Fibroblast of skin of scalp (primary cell): ENCODE results near the gene MCRS1.
"Not testable (repeated sequence)": the region's sequence is repeated elsewhere in the genome, so short reads cannot be mapped to it uniquely, and the experiment has no call there.

Experiments used
- DNase-seq: peaks from one replicate; pipeline ENCODE4 v3.0.0-alpha.2; 2013

MCRS1 gene

DNA sequence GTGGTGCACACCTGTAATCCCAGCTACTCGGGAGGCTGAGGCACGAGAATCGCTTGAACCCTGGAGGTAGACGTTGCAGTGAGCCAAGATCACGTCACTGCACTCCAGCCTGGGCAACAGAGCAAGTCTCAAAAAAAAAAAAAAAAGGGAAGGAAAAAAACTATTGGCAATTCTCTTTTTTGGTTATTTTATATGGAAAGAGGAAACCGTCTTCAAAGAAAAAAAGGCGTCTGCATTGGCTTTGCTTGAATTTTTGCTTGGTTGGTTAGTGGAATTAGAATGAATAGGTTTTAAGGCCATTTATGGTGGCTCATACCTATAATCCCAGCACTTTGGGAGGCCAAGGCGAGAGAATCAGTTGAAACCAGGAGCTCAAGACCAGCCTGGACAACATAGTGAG, 58.3 kb downstream of the MCRS1 start:
- DNase-seq = not testable (repeated sequence)
